Kidney epithelial cell (primary cell): ENCODE results near the gene NOXA1. TPM values are rescaled to one million over a fixed set of nuclear protein-coding genes. Genes with fewer than 3 reads are reported as not detected.

Experiments
- DNase-seq: peaks from one replicate; pipeline ENCODE4 v3.0.0-alpha.2; 2010; ENCODE audit warnings: low read depth
- H3K27me3 ChIP-seq: 2 replicates; pipeline ENCODE4 v1.6.0; 2011; ENCODE audit warnings: low read length; ENCODE audit not compliant: control insufficient read depth, insufficient read depth
- H3K36me3 ChIP-seq: 2 replicates; pipeline ENCODE4 v1.5.1; 2011; ENCODE audit warnings: low read length; ENCODE audit not compliant: control insufficient read depth, insufficient read depth
- H3K4me3 ChIP-seq: 2 replicates; pipeline ENCODE4 v1.5.1; 2011; ENCODE audit warnings: low read depth, mild to moderate bottlenecking, control low read depth, low read length
- total RNA-seq: library from RNA; depleted of rRNA; stranded (reverse); fragments of >200 nt; gene quantifications from 2 replicates; pipeline ENCODE4 v1.2.3, GENCODE V29; 2015
- TF ChIP-seq, protein P1 (sequence below): IDR thresholded peaks from 2 replicates; pipeline ENCODE4 v1.5.1; 2011; ENCODE audit warnings: mild to moderate bottlenecking, moderate library complexity, low read length, control low read depth, inconsistent platforms; ENCODE audit not compliant: insufficient read depth, poor library complexity, severe bottlenecking

NOXA1 gene
- total RNA-seq, 1 donor from 2014 or later: 0.84 TPM

DNA sequence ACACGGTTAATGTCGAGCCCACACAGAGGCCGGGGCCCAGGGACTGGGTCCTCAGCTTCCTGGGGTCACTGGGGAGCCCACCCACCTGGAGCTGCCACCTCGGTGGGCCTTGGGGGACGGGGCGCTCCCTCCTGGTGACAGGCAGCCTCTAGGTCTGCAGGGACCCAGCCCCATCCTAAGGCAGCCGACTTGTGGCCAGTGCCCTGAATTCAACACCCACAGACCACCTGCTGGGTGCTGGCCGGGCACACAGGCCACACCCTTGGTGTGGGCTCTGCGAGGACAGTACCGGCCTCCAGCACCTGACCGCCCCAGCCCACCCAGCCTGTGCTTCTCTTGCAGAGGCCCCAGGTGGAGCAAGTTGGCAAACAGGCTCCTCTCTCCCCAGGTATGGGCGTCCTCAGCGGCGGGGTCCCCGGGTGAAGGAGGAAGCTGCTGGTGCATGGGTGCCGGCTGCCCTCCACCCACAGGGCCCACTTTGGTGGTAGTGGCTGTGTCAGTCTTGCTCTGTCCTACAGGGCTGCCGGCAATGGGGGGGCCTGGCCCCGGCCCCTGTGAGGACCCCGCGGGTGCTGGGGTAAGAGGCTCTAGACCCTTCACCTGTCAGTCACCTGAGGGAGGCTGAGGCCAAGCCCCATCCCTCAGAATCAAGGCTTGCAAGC is 9.6 kb downstream of the NOXA1 start:
- TF ChIP-seq, protein P1, sequence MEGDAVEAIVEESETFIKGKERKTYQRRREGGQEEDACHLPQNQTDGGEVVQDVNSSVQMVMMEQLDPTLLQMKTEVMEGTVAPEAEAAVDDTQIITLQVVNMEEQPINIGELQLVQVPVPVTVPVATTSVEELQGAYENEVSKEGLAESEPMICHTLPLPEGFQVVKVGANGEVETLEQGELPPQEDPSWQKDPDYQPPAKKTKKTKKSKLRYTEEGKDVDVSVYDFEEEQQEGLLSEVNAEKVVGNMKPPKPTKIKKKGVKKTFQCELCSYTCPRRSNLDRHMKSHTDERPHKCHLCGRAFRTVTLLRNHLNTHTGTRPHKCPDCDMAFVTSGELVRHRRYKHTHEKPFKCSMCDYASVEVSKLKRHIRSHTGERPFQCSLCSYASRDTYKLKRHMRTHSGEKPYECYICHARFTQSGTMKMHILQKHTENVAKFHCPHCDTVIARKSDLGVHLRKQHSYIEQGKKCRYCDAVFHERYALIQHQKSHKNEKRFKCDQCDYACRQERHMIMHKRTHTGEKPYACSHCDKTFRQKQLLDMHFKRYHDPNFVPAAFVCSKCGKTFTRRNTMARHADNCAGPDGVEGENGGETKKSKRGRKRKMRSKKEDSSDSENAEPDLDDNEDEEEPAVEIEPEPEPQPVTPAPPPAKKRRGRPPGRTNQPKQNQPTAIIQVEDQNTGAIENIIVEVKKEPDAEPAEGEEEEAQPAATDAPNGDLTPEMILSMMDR: no peak
- DNase-seq: no peak
- peaks cover 49% of the 10 kb centered on the region for H3K27me3 ChIP-seq
- H3K36me3 ChIP-seq: no peaks in the 10 kb centered on the region
- H3K4me3 ChIP-seq: no peak overlapping the region

GRCh38 chr9:137433349-137433915 is 10.2 kb downstream of the NOXA1 start:
- no peaks in the 10 kb centered on the region for H3K36me3 ChIP-seq
- TF ChIP-seq, protein P1: no peak
- H3K4me3 ChIP-seq: no peak overlapping the region
- peaks cover 51% of the 10 kb centered on the region for H3K27me3 ChIP-seq
- DNase-seq: no peak

DNA sequence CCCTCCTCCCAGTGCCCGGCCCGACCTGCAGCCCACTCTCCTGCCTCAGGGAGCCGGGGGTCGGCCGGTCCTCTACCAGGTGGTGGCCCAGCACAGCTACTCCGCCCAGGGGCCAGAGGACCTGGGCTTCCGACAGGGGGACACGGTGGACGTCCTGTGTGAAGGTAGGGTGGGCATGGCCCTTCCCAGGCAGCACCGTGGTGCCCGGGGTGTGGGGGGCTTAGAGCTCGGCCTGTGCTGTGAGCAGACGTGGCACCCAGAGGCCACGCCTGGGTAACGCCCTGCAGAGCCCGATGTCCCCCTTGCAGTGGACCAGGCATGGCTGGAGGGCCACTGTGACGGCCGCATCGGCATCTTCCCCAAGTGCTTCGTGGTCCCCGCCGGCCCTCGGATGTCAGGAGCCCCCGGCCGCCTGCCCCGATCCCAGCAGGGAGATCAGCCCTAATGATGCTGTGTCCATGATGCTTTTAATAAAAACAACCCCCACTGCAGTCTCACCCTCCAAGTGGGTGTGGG is 10.8 kb downstream of the NOXA1 start:
- peaks cover 50% of the 10 kb centered on the region for H3K27me3 ChIP-seq
- no peaks in the 10 kb centered on the region for H3K36me3 ChIP-seq

GRCh38 chr9:137434498-137435380 is 11.5 kb downstream of the NOXA1 start:
- TF ChIP-seq, protein P1: no peak
- H3K27me3 ChIP-seq: peaks cover 52% of the 10 kb centered on the region
- DNase-seq: no peak

More for the DNA sequence above, 10.8 kb downstream of the NOXA1 start:
- DNase-seq: no peak
- no peak overlapping the region for H3K4me3 ChIP-seq
- TF ChIP-seq, protein P1: no peak

GRCh38 chr9:137435381-137435891 is 12.2 kb downstream of the NOXA1 start:
- no peak overlapping the region for H3K4me3 ChIP-seq
- TF ChIP-seq, protein P1: no peak
- no peak for DNase-seq

More at GRCh38 chr9:137434498-137435380, 11.5 kb downstream of the NOXA1 start:
- Histone ChIP-seq H3K4me3 (no peak overlapping the region), H3K36me3 (no peaks in the 10 kb centered on the region)

More at GRCh38 chr9:137435381-137435891, 12.2 kb downstream of the NOXA1 start:
- Histone ChIP-seq H3K27me3 (peaks cover 51% of the 10 kb centered on the region), H3K36me3 (no peaks in the 10 kb centered on the region)
